DOHH2 (cell line): ENCODE measurements around the gene CNTNAP2.

Experiments
- H3F3A ChIP-seq: fragments of 200-600 bp; sonication (generic), shearing (Covaris generic); 2 replicates; pipeline ENCODE4 v1.6.0; 2016; ENCODE audit warnings: antibody characterized with exemption, mild to moderate bottlenecking; ENCODE audit not compliant: control insufficient read depth, insufficient read depth
- H3K27ac ChIP-seq: fragments of 200-600 bp; sonication (generic); 2 replicates; pipeline ENCODE4 v1.5.1; 2014; ENCODE audit warnings: low read depth, mild to moderate bottlenecking, low read length, moderate library complexity
- H3K27me3 ChIP-seq: fragments of 200-600 bp; sonication (generic); 2 replicates; pipeline ENCODE4 v1.6.1; 2014; ENCODE audit warnings: mild to moderate bottlenecking, low read length, mixed read lengths; ENCODE audit not compliant: control insufficient read depth
- H3K36me3 ChIP-seq: fragments of 200-600 bp; sonication (generic); 2 replicates; pipeline ENCODE4 v1.6.1; 2014; ENCODE audit warnings: mild to moderate bottlenecking, low read length, moderate library complexity, mixed read lengths; ENCODE audit not compliant: control insufficient read depth
- H3K4me1 ChIP-seq: fragments of 200-600 bp; sonication (generic); 2 replicates; pipeline ENCODE4 v1.6.1; 2014; ENCODE audit warnings: mild to moderate bottlenecking, low read length, mixed read lengths; ENCODE audit not compliant: control insufficient read depth
- H3K4me2 ChIP-seq: fragments of 200-600 bp; sonication (generic); 2 replicates; pipeline ENCODE4 v1.6.0; 2014; ENCODE audit warnings: mild to moderate bottlenecking, low read length, moderate library complexity
- H3K4me3 ChIP-seq: fragments of 200-600 bp; sonication (generic); 2 replicates; pipeline ENCODE4 v1.5.1; 2014; ENCODE audit warnings: mild to moderate bottlenecking, low read length, mixed read lengths
- H3K79me2 ChIP-seq: fragments of 200-600 bp; sonication (generic); 2 replicates; pipeline ENCODE4 v1.6.1; 2014; ENCODE audit warnings: mild to moderate bottlenecking, low read length, mixed read lengths; ENCODE audit not compliant: control insufficient read depth
- H3K9me2 ChIP-seq: fragments of 200-600 bp; sonication (generic); replicated peaks from 2 replicates; pipeline ENCODE4 v1.6.1; 2014; ENCODE audit warnings: mild to moderate bottlenecking, low read length, mixed read lengths; ENCODE audit not compliant: control insufficient read depth
- H3K9me3 ChIP-seq: fragments of 200-600 bp; sonication (generic); 2 replicates; pipeline ENCODE4 v1.6.1; 2014; ENCODE audit warnings: antibody characterized with exemption, low read length, mixed read lengths; ENCODE audit not compliant: control insufficient read depth, insufficient read depth
- H4K20me1 ChIP-seq: fragments of 200-600 bp; sonication (generic); 2 replicates; pipeline ENCODE4 v1.6.0; 2014; ENCODE audit warnings: low read depth, mild to moderate bottlenecking, antibody characterized with exemption, low read length, moderate library complexity; ENCODE audit not compliant: control insufficient read depth, insufficient read depth
- EZH2phosphoT487 ChIP-seq: fragments of 200-600 bp; sonication (generic); IDR thresholded peaks from 2 replicates; pipeline ENCODE4 v1.6.1; 2017; ENCODE audit warnings: borderline replicate concordance, mild to moderate bottlenecking, antibody characterized with exemption, low read length, moderate library complexity, mixed read lengths
- TF ChIP-seq, protein P1 (sequence below): fragments of 200-600 bp; sonication (generic); IDR thresholded peaks from one replicate; pipeline ENCODE4 v1.5.1; 2014; ENCODE audit warnings: antibody characterized with exemption, mild to moderate bottlenecking, low read depth, low read length; ENCODE audit not compliant: poor library complexity, severe bottlenecking

CNTNAP2 gene

DNA sequence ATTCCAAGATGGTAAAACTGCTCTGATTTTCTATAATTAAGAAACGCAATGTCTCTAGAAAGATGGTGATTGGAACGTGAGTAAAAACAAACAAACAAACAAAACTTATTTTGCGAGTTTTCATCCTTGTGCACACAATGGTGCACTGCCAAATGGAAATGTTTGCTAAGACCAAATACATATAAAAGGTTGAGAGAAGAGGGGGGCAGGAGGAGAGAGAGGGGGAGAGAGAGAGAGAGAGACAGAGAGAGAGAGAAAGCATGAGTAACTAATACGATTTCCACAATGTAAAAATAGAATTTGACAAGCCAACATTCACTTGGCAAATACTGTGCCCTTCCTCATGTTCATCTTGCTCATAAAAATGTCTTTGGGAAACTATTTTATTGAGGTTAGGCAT is 375.4 kb downstream of the CNTNAP2 start:
- TF ChIP-seq, protein P1, sequence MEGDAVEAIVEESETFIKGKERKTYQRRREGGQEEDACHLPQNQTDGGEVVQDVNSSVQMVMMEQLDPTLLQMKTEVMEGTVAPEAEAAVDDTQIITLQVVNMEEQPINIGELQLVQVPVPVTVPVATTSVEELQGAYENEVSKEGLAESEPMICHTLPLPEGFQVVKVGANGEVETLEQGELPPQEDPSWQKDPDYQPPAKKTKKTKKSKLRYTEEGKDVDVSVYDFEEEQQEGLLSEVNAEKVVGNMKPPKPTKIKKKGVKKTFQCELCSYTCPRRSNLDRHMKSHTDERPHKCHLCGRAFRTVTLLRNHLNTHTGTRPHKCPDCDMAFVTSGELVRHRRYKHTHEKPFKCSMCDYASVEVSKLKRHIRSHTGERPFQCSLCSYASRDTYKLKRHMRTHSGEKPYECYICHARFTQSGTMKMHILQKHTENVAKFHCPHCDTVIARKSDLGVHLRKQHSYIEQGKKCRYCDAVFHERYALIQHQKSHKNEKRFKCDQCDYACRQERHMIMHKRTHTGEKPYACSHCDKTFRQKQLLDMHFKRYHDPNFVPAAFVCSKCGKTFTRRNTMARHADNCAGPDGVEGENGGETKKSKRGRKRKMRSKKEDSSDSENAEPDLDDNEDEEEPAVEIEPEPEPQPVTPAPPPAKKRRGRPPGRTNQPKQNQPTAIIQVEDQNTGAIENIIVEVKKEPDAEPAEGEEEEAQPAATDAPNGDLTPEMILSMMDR, result no peak
- TF ChIP-seq EZH2phosphoT487, result no peak
- Histone ChIP-seq H3K27me3 (no peaks in the 10 kb centered on the region), H3K4me2 (no peak overlapping the region), H3K9me2 (no peaks in the 10 kb centered on the region), H3K9me3 (peaks cover 9% of the 10 kb centered on the region; the same call in 1 of the 2 replicates), H4K20me1 (no peaks in the 10 kb centered on the region), H3K4me1 (no peaks in the 10 kb centered on the region), H3K27ac (no peak overlapping the region), H3K4me3 (no peak overlapping the region), H3F3A (no peaks in the 10 kb centered on the region), H3K36me3 (no peaks in the 10 kb centered on the region), H3K79me2 (no peaks in the 10 kb centered on the region)

DNA sequence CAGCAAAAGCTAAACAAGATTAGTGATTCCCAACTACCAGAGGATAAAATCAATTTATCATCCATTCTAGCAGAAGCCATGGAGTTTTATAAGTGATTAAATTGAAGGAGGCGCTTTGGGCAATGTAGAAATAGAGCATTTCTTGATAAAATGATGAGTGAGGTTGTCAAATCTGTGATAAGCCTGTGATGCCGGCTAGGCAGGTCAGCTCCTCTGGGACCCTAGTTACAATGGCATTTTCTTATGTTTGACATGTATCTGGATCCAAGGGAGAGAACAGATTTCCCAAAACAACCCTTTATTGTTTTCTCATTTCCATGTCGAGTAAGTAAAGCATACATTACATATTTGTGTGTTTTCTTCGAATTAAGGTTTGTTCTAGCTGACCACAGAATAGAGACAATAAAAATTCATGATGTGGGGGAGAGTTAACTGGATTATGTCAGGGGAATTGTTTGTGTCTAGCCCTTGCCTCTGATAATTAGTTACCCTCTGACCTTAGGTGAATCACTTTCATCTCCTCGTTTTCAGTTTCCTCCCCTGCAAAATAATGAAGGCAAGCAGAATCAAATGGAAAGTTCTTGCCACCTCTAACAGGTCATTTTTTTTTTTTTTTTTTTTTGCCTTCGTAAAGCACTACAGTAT is 378.5 kb downstream of the CNTNAP2 start:
- Histone ChIP-seq H3K27me3 (no peaks in the 10 kb centered on the region), H3K79me2 (no peaks in the 10 kb centered on the region), H3K27ac (no peak overlapping the region), H3K36me3 (no peaks in the 10 kb centered on the region), H3K4me2 (no peak overlapping the region), H4K20me1 (no peaks in the 10 kb centered on the region), H3F3A (no peaks in the 10 kb centered on the region), H3K9me3 (no peaks in the 10 kb centered on the region; the same call in 1 of the 2 replicates), H3K4me1 (no peaks in the 10 kb centered on the region), H3K4me3 (no peak overlapping the region), H3K9me2 (no peaks in the 10 kb centered on the region)
- TF ChIP-seq, protein P1, result no peak
- no peak for TF ChIP-seq EZH2phosphoT487

DNA sequence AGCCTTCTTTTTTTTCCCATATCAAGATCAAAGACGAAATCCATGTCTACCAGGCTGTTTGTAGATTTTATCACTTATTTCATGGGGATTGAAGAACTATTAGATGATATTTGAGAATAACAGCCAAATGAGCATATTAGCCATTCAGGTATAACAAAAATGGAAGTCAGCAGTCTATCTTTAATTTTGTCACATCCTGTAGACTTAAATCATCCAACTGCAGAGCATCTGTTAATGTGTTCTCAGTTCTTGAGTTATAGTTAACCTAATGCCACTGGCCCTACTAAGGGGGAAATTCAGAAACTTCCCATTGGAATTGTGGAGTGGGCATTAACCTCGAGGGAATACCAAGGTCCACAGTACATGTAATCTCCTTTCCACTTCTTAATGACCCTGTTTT is 380.1 kb downstream of the CNTNAP2 start:
- Histone ChIP-seq H3K9me3 (no peaks in the 10 kb centered on the region; the same call in 1 of the 2 replicates), H3K36me3 (no peaks in the 10 kb centered on the region), H3F3A (no peaks in the 10 kb centered on the region), H4K20me1 (no peaks in the 10 kb centered on the region), H3K4me1 (no peaks in the 10 kb centered on the region), H3K79me2 (no peaks in the 10 kb centered on the region), H3K27me3 (no peaks in the 10 kb centered on the region), H3K9me2 (no peaks in the 10 kb centered on the region), H3K4me3 (no peak overlapping the region), H3K4me2 (no peak overlapping the region), H3K27ac (no peak overlapping the region)
- no peak for TF ChIP-seq EZH2phosphoT487
- TF ChIP-seq, protein P1, result no peak
